Measurements from ENCODE around the gene UTP3.
"Not testable (repeated sequence)": the region's sequence is repeated elsewhere in the genome, so short reads cannot be mapped to it uniquely, and the experiment has no call there.

UTP3 gene

GRCh38 chr4:70687821-70688794 is at the start of gene UTP3:
Gene UTP3, plus strand, starts transcription at chr4:70688532. Its CDS starts 146 bp downstream, at chr4:70688678.
- peak; percentile 95 for DNase-seq

GRCh38 chr4:70640192-70640591 is 48.1 kb upstream of the UTP3 start:
- peak; percentile 45 for DNase-seq

- not testable (repeated sequence) for DNase-seq
These were observed 37.6 kb upstream of the UTP3 start for GRCh38 chr4:70650741-70651140.

- DNase-seq = peak; percentile 35
These were observed 36.3 kb upstream of the UTP3 start for GRCh38 chr4:70651864-70652506.

GRCh38 chr4:70654605-70655011 is 33.7 kb upstream of the UTP3 start:
- no peak for DNase-seq

- DNase-seq = no peak
These were observed 31.0 kb upstream of the UTP3 start for GRCh38 chr4:70657326-70657725.

- DNase-seq = no peak
These were observed 29.9 kb upstream of the UTP3 start for GRCh38 chr4:70658418-70658817.

GRCh38 chr4:70660106-70660505 is 28.2 kb upstream of the UTP3 start:
- no peak for DNase-seq

GRCh38 chr4:70661309-70661922 is 26.9 kb upstream of the UTP3 start:
- peak; percentile 71 for DNase-seq

- DNase-seq = no peak
These were observed 22.0 kb upstream of the UTP3 start, which contains the start of gene JCHAIN for GRCh38 chr4:70666369-70666768. Gene JCHAIN, minus strand, starts transcription at chr4:70666508. Its CDS starts 18 bp downstream, at chr4:70666490.

- DNase-seq = no peak
These were observed 20.4 kb upstream of the UTP3 start for GRCh38 chr4:70667740-70668535.

GRCh38 chr4:70670332-70671014 is 17.9 kb upstream of the UTP3 start:
- DNase-seq = no peak

- DNase-seq = no peak
These were observed 17.2 kb upstream of the UTP3 start for GRCh38 chr4:70671091-70671490.

GRCh38 chr4:70674191-70674590 is 14.1 kb upstream of the UTP3 start:
- no peak for DNase-seq

GRCh38 chr4:70674731-70675130 is 13.6 kb upstream of the UTP3 start:
- DNase-seq = no peak

GRCh38 chr4:70676554-70677090 is 11.7 kb upstream of the UTP3 start:
- DNase-seq = no peak

GRCh38 chr4:70678383-70678999 is 9.8 kb upstream of the UTP3 start:
- no peak for DNase-seq

GRCh38 chr4:70680934-70681333 is 7.4 kb upstream of the UTP3 start:
- DNase-seq = no peak

GRCh38 chr4:70681704-70682103 is 6.6 kb upstream of the UTP3 start:
- no peak for DNase-seq

GRCh38 chr4:70682142-70682541 is 6.2 kb upstream of the UTP3 start:
- DNase-seq = not testable (repeated sequence)

- peak; percentile 19 for DNase-seq
These were observed 940 bp upstream of the UTP3 start for GRCh38 chr4:70687392-70687791.

All from activated CD4-positive, alpha-beta T cell treated with anti-CD3 and anti-CD28 coated beads, Interleukin-10, Interleukin-2, amounts not matched to agents 100 ng/mL and 50 ng/mL, durations not matched to agents 16 hours and 8 hours (primary cell).